CD4-positive, alpha-beta memory T cell (primary cell): ENCODE results near the gene OBP2A. TPM values are rescaled to one million over a fixed set of nuclear protein-coding genes. Genes with fewer than 3 reads are reported as not detected.
A peak's percentile ranks its signal among the peaks of the same experiment; 100 is the strongest.

Experiments
- CTCF ChIA-PET: fragments of 350-600 bp; sonication (Branson Sonifier 250); formaldehyde crosslinking; loops from one replicate; lab custom pipeline; 2021; ENCODE audit warnings: inconsistent platforms; ENCODE audit not compliant: partially characterized antibody; lab: Charles Lee
- POLR2A ChIA-PET: fragments of 350-600 bp; sonication (Branson Sonifier 250); formaldehyde crosslinking; loops from one replicate; lab custom pipeline; 2021; ENCODE audit not compliant: partially characterized antibody; lab: Charles Lee
- DNase-seq, 5 donors: peaks; one replicate each; pipeline versions ENCODE4 v3.0.0 to v3.0.0-alpha.2; 2020 to 2022; ENCODE audit warnings: mixed read lengths in 1 of 5
- H3K27ac ChIP-seq: one replicate; pipeline ENCODE4 v1.7.0; 2013; ENCODE audit warnings: low read depth, low read length
- H3K27me3 ChIP-seq: 2 replicates; pipeline ENCODE4 v1.7.0; 2013; ENCODE audit warnings: mild to moderate bottlenecking, low read length, moderate library complexity; ENCODE audit not compliant: insufficient read depth
- H3K36me3 ChIP-seq: 2 replicates; pipeline ENCODE4 v1.7.0; 2013; ENCODE audit warnings: mild to moderate bottlenecking, low read length, moderate library complexity; ENCODE audit not compliant: insufficient read depth
- H3K4me1 ChIP-seq: 2 replicates; pipeline ENCODE4 v1.7.0; 2013; ENCODE audit warnings: mild to moderate bottlenecking, low read length, moderate library complexity; ENCODE audit not compliant: insufficient read depth
- H3K4me3 ChIP-seq, 2 donors: one replicate each; pipeline ENCODE4 v1.7.0; 2013; ENCODE audit warnings: low read length in 2 of 2, mild to moderate bottlenecking in 1 of 2
- H3K9me3 ChIP-seq, 2 donors: one replicate each; pipeline ENCODE4 v1.7.0; 2013; ENCODE audit warnings: low read length in 2 of 2, control low read depth in 1 of 2; ENCODE audit not compliant: control insufficient read depth in 1 of 2
- H3K27ac Mint-ChIP-seq, 7 donors: one replicate each; pipeline ENCODE4 v1.8.0; 2020 to 2021; ENCODE audit warnings: mixed read lengths in 7 of 7, mild to moderate bottlenecking in 6 of 7, inconsistent platforms in 3 of 7, moderate library complexity in 3 of 7
- H3K27me3 Mint-ChIP-seq, 2 donors: one replicate each; pipeline ENCODE4 v1.8.0; 2020 to 2021; ENCODE audit warnings: mixed read lengths in 2 of 2
- H3K36me3 Mint-ChIP-seq, 2 donors: one replicate each; pipeline ENCODE4 v1.8.0; 2020 to 2021; ENCODE audit warnings: mixed read lengths in 2 of 2, inconsistent platforms in 1 of 2, mild to moderate bottlenecking in 1 of 2
- H3K4me1 Mint-ChIP-seq, 4 donors: one replicate each; pipeline ENCODE4 v1.8.0; 2020 to 2021; ENCODE audit warnings: mixed read lengths in 4 of 4, mild to moderate bottlenecking in 1 of 4
- H3K4me3 Mint-ChIP-seq, 8 donors: one replicate each; pipeline ENCODE4 v1.8.0; 2020 to 2021; ENCODE audit warnings: mixed read lengths in 8 of 8, mild to moderate bottlenecking in 7 of 8, moderate library complexity in 6 of 8, inconsistent platforms in 3 of 8
- H3K9me3 Mint-ChIP-seq, 8 donors: one replicate each; pipeline ENCODE4 v1.8.0; 2020 to 2021; ENCODE audit warnings: mixed read lengths in 8 of 8, mild to moderate bottlenecking in 5 of 8, inconsistent platforms in 3 of 8, moderate library complexity in 1 of 8
- intact Hi-C: fragments of 100-400 bp; cut with micrococcal nuclease; formaldehyde crosslinking; loops from one replicate; pipeline ENCODE4 v1.15.1; 2023
- polyA plus RNA-seq, 2 donors: library from polyadenylated mRNA; unstranded; fragments of 300-500 nt; fragmentation: Illumina TruSeq; gene quantifications; one replicate each; pipeline ENCODE4 v1.2.3, GENCODE V29; 2021
- total RNA-seq, 2 experiments: library from RNA; stranded (reverse); gene quantifications; one replicate each; pipeline ENCODE4 v1.2.3, GENCODE V29; 2021

The OBP2A gene
- total and polyA plus RNA-seq, 4 experiments from 2014 or later: not detected

- intact Hi-C loops: no loop called here
- Histone ChIP-seq H3K27ac (no peak overlapping the region), H3K9me3 (no peaks in the 10 kb centered on the region), H3K27me3 (no peaks in the 10 kb centered on the region), H3K36me3 (no peaks in the 10 kb centered on the region), H3K4me3 (no peak overlapping the region), H3K4me1 (no peaks in the 10 kb centered on the region)
- no peak for DNase-seq
- POLR2A ChIA-PET: no interaction called here
- Mint-ChIP-seq H3K4me3 (no peak overlapping the region), H3K9me3 (peaks cover 0 to 10% (median 0%) of the 10 kb centered on the region in 8 donors), H3K27me3 (peaks cover 0 to 1% of the 10 kb centered on the region in 2 donors), H3K4me1 (no peaks in the 10 kb centered on the region), H3K27ac (peak overlapping the region in 1 of 7 donors; percentile 74), H3K36me3 (no peaks in the 10 kb centered on the region)
- CTCF ChIA-PET: no interaction called here
Observed at GRCh38 chr9:135551031-135551430, 5.1 kb downstream of the OBP2A start.

GRCh38 chr9:135551456-135551855 is 5.5 kb downstream of the OBP2A start:
- H3K4me1 ChIP-seq: no peaks in the 10 kb centered on the region

GRCh38 chr9:135552021-135552697 is 6.2 kb downstream of the OBP2A start:
- Mint-ChIP-seq H3K27ac (no peak overlapping the region), H3K36me3 (no peaks in the 10 kb centered on the region), H3K9me3 (peaks cover 0 to 14% (median 0%) of the 10 kb centered on the region in 8 donors), H3K4me3 (no peak overlapping the region), H3K27me3 (peaks cover 0 to 1% of the 10 kb centered on the region in 2 donors), H3K4me1 (no peaks in the 10 kb centered on the region)
- CTCF ChIA-PET: no interaction called here
- intact Hi-C loops: no loop called here
- H3K27ac ChIP-seq: no peak overlapping the region
- H3K4me3 ChIP-seq: no peak overlapping the region
- DNase-seq: no peak
- POLR2A ChIA-PET: no interaction called here
- H3K4me1 ChIP-seq: no peaks in the 10 kb centered on the region
- H3K36me3 ChIP-seq: no peaks in the 10 kb centered on the region
- H3K27me3 ChIP-seq: no peaks in the 10 kb centered on the region
- H3K9me3 ChIP-seq: no peaks in the 10 kb centered on the region

More at GRCh38 chr9:135551456-135551855, 5.5 kb downstream of the OBP2A start:
- Mint-ChIP-seq H3K9me3 (peaks cover 0 to 14% (median 0%) of the 10 kb centered on the region in 8 donors), H3K27me3 (peaks cover 0 to 1% of the 10 kb centered on the region in 2 donors), H3K4me1 (no peaks in the 10 kb centered on the region), H3K27ac (peak overlapping the region in 1 of 7 donors; percentile 74), H3K36me3 (no peaks in the 10 kb centered on the region), H3K4me3 (no peak overlapping the region)
- intact Hi-C loops: no loop called here
- DNase-seq: no peak
- Histone ChIP-seq H3K36me3 (no peaks in the 10 kb centered on the region), H3K27ac (no peak overlapping the region), H3K4me3 (no peak overlapping the region), H3K9me3 (no peaks in the 10 kb centered on the region), H3K27me3 (no peaks in the 10 kb centered on the region)
- POLR2A ChIA-PET: no interaction called here
- CTCF ChIA-PET: no interaction called here

- ChIA-PET POLR2A (no interaction called here), CTCF (no interaction called here)
- no peaks in the 10 kb centered on the region for H3K4me1 Mint-ChIP-seq
- intact Hi-C loops: no loop called here
- Histone ChIP-seq H3K36me3 (no peaks in the 10 kb centered on the region), H3K27me3 (no peaks in the 10 kb centered on the region), H3K4me1 (no peaks in the 10 kb centered on the region), H3K9me3 (no peaks in the 10 kb centered on the region), H3K4me3 (no peak overlapping the region), H3K27ac (no peak overlapping the region)
- H3K27me3 Mint-ChIP-seq: peaks cover 0 to 1% of the 10 kb centered on the region in 2 donors
- H3K36me3 Mint-ChIP-seq: no peaks in the 10 kb centered on the region
- peaks cover 0 to 14% (median 0%) of the 10 kb centered on the region in 8 donors for H3K9me3 Mint-ChIP-seq
- H3K27ac Mint-ChIP-seq: no peak overlapping the region
- no peak overlapping the region for H3K4me3 Mint-ChIP-seq
- no peak for DNase-seq
Observed at GRCh38 chr9:135552698-135553171, 6.8 kb downstream of the OBP2A start.

DNA sequence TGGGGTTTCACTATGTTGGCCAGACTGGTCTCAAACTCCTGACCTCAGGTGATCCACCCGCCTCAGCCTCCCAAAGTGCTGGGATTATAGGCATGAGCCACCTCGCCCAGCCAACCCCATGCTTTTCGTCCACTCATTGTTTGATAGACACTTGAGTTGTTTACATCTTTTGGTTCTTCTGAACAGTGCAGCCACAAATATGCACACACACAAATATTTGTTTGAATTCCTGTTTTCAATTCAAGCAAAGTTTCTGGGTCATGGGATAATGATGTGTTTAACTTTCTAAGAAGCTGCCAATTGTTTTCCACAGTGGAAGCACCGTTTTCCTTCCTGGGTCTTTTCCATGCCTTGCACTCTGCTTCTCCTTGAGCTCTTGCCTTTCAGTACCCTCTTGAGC is 8.8 kb downstream of the OBP2A start:
- Mint-ChIP-seq H3K36me3 (no peaks in the 10 kb centered on the region), H3K4me3 (no peak overlapping the region), H3K9me3 (peaks cover 0 to 14% (median 0%) of the 10 kb centered on the region in 8 donors), H3K4me1 (no peaks in the 10 kb centered on the region), H3K27ac (no peak overlapping the region), H3K27me3 (peaks cover 1 to 2% of the 10 kb centered on the region in 2 donors)
- no peaks in the 10 kb centered on the region for H3K9me3 ChIP-seq
- no peak overlapping the region for H3K27ac ChIP-seq
- no peaks in the 10 kb centered on the region for H3K4me1 ChIP-seq
- no peak for DNase-seq
- no peaks in the 10 kb centered on the region for H3K27me3 ChIP-seq
- no peak overlapping the region for H3K4me3 ChIP-seq
- no peaks in the 10 kb centered on the region for H3K36me3 ChIP-seq
- CTCF ChIA-PET: no interaction called here
- intact Hi-C loops: no loop called here
- POLR2A ChIA-PET: no interaction called here

DNA sequence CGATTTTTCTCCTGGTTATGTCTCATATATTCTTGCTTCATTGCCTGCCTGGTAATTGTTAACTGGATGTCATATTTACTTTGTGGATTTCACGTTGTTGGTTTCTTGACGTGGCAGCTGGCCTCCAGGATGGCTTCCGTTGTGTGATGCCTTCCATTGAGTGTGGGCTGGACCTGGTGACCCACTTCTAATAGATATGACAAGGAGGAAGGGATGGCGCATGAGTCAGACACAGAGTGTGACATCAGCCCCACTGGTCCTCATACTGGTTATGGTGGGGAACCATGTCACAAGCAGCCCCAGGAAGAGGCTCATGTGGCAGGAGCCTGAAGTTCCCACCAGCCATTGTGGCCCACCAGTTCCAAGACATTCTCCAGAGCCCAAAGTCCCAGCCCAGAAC is 9.3 kb downstream of the OBP2A start:
- ChIA-PET CTCF (no interaction called here), POLR2A (no interaction called here)
- Histone ChIP-seq H3K9me3 (no peaks in the 10 kb centered on the region), H3K27me3 (no peaks in the 10 kb centered on the region), H3K27ac (no peak overlapping the region), H3K4me1 (no peaks in the 10 kb centered on the region), H3K36me3 (no peaks in the 10 kb centered on the region), H3K4me3 (no peak overlapping the region)
- no peak overlapping the region for H3K4me3 Mint-ChIP-seq
- H3K9me3 Mint-ChIP-seq: peaks cover 0 to 14% (median 0%) of the 10 kb centered on the region in 8 donors
- DNase-seq: no peak
- no peaks in the 10 kb centered on the region for H3K36me3 Mint-ChIP-seq
- H3K27me3 Mint-ChIP-seq: peaks cover 1 to 4% of the 10 kb centered on the region in 2 donors
- H3K27ac Mint-ChIP-seq: no peak overlapping the region
- H3K4me1 Mint-ChIP-seq: no peaks in the 10 kb centered on the region
- intact Hi-C loops: no loop called here

- Mint-ChIP-seq H3K9me3 (peaks cover 0 to 14% (median 0%) of the 10 kb centered on the region in 8 donors), H3K27me3 (peaks cover 2 to 5% of the 10 kb centered on the region in 2 donors), H3K27ac (no peak overlapping the region), H3K4me1 (no peaks in the 10 kb centered on the region), H3K4me3 (no peak overlapping the region), H3K36me3 (no peaks in the 10 kb centered on the region)
- intact Hi-C loops: no loop called here
- Histone ChIP-seq H3K4me3 (no peak overlapping the region), H3K27ac (no peak overlapping the region), H3K36me3 (no peaks in the 10 kb centered on the region), H3K27me3 (no peaks in the 10 kb centered on the region), H3K4me1 (no peaks in the 10 kb centered on the region), H3K9me3 (no peaks in the 10 kb centered on the region)
- DNase-seq: no peak
- CTCF ChIA-PET: no interaction called here
- POLR2A ChIA-PET: interaction anchor here (0.6 kb wide), 1 partner anchor 1762 kb away, joined by 3 read pairs; no protein-coding TSS in a partner anchor
Observed at GRCh38 chr9:135555910-135556309, 10.0 kb downstream of the OBP2A start.
